COLO668 (cell line): Measurements from ENCODE around the gene FBLIM1.

Experiments used
- DNase-seq: peaks from one replicate; lab custom pipeline; 2025; ENCODE audit not compliant: unreplicated experiment; lab: John Stamatoyannopoulos, UW

The FBLIM1 gene, protein sequence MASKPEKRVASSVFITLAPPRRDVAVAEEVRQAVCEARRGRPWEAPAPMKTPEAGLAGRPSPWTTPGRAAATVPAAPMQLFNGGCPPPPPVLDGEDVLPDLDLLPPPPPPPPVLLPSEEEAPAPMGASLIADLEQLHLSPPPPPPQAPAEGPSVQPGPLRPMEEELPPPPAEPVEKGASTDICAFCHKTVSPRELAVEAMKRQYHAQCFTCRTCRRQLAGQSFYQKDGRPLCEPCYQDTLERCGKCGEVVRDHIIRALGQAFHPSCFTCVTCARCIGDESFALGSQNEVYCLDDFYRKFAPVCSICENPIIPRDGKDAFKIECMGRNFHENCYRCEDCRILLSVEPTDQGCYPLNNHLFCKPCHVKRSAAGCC

DNA sequence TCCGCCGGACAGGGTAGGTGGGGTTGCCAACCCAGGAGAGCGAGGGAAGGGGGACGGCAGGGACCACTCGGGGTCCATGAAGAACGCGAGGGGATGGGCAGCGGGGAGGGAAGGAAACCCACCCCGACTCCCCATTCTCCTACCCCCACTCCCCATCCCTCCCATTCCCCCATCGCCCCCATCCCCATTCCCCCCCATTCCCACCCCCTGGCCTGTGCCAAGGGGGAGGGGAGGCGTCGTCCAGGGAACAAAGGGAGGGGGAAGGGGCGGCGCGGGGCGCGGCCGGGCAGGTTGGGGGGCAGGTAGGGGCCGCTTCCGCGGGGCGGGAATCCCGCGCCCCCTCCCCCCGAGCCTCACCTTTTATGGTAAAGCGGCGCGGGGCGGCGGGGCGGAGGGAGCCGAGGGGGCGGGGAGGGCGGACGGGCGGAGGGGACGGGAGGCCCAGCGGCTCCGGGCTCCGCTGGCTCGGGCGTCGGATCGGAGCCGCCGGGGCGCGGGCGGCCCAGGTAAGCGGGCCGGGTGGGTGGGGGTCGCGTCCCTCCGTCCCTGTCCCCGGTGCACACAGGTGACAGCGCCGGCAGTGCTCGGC, at the start of gene FBLIM1:
Gene FBLIM1, plus strand, starts transcription at position 453 of the 589 bp plus-strand sequence. CDS start 6,189 bp downstream, outside the sequence.
- DNase-seq = no peak

DNA sequence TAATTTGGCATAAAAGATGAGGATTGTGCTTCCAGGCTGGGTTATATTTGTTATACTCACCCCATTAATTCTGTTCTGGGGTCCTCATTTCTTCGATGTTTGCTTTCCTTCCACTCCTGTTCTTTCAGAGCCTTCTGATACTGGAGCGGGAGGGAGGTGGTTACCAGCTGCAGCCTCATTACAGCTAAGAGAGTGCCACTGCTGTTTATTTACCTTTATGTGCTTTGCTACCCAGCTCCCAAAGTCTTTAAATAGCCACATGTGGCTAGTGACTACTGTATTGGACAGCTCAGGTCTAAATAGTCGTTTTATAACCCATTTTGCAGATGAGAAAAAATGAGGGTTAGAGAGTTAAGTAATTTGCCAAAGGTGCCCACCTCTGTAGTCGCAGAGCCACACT, 49.4 kb upstream of the FBLIM1 start:
- DNase-seq = peak; percentile 34

DNA sequence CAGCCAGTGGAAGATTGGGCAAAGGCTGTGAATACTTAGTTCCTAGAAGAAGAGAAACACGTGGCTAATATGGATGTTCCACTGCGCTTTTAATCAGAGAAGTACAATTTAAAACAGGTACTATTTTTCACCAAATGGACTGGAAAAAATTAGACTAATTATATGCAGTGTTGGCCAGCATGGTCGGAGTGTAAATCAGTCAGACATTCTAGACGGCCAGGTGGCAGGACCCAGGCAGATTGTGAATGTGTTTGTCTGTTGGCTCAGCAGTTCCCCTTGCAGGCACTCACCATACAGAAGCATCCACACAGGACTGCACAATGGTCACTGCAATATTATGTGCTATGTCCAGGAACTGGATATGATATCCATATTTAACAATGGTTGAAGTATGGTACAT, 46.4 kb upstream of the FBLIM1 start:
- DNase-seq = peak; percentile 39

DNA sequence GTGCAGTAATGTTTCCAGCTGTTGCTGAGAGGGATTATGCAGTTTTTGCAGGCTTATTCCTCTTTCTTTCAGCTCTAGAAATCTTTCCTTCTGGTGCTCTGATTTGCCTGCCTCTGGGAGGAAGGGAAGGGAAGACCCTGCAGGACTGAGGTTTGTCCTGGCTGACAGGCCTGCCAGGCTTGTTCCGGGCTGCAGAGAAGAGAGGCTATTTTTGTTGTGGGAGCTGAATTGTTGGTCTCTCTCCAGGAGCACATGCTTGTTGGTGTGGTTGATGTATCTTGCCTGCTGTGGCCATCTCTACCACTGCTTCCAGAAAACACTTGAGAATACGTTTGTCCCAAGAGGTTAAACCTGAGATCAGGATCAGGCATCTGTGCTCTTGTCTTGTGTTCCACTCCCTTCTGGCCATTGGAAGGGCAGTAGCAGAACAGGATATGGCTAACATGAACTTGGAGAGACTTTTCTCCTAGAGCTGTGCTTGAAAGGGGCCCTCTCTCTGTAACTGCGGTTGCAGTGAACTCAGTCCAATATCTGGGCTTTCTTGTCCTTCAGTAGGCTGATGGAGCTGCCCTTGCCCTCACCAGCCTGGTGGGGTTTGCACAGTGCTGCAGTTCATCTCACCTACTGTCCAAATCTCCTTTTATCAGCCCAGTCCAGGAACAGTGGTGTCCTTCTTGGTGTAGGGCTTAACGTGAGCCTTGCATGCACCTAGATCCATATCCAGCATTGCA, 44.0 kb upstream of the FBLIM1 start:
- no peak for DNase-seq

DNA sequence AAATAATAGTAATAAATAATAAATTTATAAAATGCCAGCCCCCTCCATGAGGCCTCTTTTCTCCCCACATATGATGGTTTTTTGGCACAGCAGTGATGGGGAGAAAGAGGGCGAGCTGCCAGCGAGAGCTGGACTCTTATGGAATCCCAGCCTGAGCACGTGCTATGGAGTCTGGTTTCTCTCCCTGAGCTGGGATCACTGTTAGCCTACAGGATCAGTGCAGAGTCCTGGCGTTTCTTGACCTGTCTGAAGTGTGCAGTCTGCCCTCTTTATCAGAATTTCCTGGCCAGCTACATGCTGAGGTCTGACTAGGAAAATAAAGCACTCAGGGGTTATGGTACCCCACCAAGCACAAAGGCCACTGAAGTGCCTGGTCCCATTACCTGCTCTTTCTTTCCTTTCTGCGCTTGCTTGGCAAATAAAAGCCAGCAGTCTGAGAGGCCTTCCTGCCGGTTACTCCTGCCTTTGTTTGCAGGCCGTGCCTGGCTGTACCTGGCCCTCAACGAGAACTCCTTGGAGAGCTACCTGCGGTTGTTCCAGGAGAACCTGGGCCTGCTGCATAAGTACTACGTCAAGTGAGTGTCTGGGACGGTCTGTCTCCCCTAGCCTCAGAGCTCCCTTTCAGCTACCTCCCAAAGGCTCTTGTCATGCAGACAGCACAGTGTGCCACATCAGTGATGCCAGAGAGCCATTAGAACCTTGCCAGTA, 41.0 kb upstream of the FBLIM1 start:
- no peak for DNase-seq

DNA sequence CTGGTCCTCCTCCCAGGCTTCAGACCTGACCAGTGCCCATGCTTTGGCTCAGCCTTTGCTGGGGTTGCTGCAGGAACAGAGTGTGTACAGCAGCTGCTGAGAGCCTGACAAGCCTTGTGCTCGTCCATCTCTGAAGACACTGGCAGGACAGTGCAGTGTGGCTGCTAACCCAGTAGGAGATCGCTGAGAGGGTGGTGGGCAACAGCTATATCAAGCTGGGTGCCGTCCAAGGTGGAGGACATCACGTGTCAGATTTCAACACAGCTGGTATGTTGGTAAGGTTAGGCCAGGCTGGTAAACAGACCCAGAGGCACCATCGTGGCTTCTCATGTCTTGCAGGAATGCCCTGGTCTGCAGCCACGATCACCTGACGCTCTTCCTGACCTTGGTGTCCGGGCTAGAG, 40.4 kb upstream of the FBLIM1 start:
- no peak for DNase-seq

DNA sequence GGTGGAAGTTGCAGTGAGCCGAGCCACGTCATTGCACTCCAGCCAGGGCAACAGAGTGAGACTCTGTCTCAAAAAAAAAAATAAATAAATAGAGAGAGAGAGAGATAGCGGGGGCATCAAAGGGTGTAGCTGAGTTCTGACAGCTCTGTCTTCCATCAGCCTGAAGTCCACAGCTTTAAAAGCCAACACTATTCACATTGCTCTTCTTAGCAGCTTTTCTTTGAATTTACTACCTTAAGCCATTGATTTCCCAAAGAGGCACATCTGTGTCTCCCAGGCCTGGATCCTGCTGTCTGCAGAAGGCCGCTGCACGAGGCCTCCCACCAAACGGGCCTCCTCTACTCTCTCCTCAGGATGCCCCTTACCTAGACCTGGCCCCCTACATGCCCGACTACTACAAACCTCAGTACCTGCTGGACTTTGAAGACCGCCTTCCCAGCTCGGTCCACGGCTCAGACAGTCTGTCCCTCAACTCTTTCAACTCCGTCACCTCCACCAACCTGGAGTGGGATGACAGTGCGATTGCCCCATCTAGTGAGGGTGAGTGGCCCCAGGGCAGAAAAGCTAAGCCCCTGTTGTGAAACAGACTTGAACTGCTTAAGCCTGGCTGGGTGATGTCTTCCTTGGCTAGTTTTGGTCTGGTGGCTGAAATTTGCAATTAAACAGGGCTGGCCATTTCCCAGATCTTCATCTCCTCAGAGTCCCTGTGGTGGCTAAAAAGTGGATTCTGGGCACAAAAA, 39.0 kb upstream of the FBLIM1 start:
- DNase-seq = no peak

DNA sequence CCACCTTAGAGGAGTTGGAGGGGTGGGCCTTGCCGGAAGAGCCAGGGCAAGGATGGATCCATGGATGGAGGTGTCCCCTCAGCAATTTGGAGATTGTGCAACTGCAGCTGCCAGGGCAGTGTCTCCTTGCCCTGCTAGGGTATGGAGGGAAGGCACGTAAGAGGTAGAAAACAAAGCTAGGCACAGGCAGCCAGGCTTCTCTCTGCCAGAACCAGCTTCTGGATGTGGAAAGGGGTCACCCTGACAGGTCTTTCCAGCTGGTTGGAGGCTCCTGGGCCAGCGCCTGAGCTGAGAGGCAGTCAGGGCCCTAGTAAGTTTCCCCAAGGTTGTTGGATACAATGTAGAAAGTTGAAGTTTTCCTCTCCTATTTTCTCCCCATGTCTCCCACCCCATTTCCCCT, 37.7 kb upstream of the FBLIM1 start:
- DNase-seq = no peak

DNA sequence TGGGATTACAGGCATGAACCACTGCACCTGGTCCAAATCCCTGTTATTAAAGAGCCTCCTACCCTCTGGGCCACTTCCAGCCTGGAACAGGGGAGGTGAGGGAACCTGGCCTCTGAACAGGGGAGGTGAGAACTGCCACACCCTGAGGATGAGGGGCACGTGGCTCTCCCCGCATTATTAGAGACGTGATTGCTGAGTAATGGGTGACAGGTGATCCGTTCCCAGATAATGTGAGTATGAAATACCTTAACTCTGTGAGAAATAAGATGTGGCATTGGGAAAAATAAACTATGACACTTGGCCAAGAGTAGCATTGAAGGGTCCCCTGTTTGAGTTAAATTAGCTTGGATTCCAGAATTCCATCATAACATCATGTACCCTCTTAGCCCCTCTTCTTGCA, 36.2 kb upstream of the FBLIM1 start:
- no peak for DNase-seq

DNA sequence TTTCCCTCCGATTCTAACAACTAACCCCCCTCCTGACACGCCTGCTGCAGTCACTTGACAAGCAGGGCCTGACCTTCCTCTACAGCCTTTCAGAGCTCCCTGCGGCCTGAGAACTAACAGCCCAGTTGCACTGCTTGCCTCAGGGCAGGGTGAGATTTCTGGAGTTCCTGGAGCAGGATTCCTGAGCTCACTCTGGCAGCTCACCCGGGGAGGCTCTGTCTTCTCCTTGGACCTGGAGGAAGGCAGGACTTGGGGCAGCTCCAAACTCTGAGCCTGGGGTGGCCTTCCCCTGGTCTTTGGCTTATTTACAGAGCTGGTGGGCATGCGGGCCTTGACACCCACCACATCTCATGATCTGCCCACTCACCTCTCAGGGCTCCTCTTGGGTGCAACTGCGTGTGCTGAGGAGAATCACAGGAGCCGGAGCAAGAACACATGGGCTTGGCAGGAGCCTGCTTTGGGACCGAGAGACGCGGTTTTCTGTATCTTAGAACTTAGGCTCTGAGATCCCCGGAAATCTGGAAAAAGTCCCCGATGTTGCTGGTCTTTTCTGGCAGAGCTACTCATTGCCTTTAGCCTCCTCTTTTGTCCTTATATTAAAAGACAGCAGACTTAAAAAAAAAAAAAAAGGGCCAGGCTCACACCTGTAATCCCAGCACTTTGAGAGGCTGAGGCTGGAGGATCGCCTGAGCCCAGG, 35.6 kb upstream of the FBLIM1 start:
- no peak for DNase-seq

DNA sequence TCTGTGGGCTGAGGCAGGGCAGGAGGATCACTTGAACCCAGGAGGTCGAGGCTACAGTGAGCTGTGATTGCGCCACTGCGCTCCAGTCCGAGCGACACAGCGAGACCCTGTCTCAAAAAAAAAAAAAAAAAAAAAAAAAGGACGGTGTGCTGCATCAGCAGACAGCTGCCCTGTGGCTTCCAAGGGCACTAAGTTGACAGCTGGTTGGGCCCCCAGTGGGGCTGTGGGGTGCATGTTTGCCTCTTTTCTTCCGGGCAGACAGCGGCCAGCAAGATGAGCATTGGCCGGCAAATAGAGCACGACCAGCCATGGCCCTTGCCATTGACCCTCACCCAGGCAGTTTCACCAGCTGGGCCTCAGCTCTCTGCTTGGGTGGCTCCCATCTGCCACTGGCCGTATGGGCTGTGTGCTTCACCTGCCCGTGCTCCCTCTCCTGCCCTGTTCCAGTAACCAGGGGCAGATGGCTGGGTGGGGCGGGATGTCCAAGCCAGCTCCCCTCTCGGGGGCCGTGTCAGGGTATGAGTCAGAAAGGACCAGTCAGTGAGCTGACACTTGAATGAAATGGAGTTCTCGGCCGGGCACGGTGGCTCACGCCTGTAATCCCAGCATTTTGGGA, 34.9 kb upstream of the FBLIM1 start:
- DNase-seq = peak; percentile 73

DNA sequence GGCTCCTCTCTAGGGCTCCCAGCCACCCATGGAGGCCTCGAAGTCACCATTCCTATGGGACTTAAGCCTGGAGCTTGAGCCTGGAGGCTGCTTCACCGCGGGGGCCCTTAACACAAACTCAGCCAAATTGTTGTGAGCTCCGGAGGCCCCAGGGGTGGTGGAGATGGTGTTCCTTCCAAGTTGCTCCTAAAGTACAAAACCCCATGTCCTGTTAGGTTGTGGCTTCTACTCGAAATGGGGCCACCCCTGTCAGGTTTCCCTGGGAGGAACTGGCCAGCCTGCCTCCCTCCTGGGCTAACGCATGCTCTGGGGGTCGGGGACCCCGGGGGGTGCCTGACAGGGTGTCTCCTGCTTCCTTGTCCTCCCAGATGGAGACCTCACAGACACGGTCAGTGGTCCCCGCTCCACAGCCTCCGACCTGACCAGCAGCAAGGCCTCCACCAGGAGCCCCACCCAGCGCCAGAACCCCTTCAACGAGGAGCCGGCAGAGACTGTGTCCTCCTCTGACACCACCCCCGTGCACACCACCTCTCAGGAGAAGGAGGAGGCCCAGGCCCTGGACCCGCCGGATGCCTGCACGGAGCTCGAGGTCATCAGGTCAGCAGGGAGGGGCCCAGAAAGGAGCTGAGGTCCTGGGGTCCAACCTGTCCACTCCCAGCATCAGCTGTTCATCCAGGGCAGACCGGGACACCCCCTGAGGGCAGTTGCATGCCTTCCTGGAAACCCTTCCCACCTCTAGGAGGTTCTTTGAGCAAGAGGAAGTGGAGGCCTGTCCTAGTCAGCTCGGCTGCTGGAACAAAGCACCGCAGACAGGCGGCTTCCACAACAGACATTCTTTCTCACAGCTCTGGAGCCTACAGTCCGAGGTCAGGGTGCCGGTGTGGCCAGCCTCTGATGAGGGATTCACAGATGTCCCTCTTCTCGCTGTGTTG, 33.4 kb upstream of the FBLIM1 start:
- DNase-seq = no peak

DNA sequence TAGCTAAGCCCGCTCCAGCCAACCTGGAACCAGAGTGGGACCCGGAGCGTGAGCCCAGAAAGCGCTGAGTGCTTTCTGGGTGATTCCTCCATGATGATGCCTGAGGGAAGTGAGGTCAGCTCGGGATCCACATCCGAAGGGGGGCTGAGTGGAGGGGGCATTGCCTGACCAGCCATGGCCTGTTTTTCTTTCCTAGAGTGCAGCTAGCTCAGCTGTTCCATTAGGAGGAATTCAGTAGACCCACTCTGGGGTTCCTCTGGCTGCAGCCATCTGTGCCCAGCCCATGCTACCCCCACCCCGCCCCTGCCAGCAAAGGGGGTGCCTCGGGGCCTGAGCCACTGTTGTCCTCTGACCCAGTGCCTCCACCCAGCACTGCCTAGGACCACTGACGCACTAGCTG, 32.1 kb upstream of the FBLIM1 start:
- no peak for DNase-seq

DNA sequence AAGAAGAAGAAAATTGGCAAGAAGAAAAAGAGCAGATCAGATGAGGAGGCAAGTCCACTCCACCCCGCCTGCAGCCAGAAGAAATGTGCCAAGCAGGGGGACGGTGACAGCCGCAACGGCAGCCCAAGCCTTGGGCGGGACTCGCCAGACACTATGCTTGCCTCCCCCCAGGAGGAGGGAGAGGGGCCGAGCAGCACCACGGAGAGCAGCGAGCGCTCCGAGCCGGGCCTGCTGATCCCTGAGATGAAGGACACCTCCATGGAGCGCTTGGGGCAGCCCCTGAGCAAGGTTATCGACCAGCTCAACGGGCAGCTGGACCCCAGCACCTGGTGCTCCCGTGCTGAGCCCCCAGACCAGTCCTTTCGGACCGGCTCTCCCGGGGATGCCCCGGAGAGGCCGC, 31.6 kb upstream of the FBLIM1 start:
- no peak for DNase-seq

DNA sequence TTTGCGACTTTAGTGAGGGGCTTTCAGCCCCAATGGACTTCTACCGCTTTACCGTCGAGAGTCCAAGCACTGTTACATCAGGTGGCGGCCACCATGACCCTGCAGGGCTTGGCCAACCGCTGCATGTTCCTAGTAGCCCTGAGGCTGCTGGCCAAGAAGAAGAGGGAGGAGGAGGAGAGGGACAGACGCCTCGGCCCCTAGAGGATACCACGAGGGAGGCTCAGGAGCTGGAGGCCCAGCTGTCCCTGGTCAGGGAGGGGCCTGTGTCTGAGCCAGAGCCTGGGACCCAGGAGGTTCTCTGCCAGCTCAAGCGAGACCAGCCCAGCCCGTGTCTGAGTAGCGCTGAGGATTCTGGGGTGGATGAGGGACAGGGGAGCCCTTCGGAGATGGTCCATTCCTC, 31.2 kb upstream of the FBLIM1 start:
- DNase-seq = no peak

DNA sequence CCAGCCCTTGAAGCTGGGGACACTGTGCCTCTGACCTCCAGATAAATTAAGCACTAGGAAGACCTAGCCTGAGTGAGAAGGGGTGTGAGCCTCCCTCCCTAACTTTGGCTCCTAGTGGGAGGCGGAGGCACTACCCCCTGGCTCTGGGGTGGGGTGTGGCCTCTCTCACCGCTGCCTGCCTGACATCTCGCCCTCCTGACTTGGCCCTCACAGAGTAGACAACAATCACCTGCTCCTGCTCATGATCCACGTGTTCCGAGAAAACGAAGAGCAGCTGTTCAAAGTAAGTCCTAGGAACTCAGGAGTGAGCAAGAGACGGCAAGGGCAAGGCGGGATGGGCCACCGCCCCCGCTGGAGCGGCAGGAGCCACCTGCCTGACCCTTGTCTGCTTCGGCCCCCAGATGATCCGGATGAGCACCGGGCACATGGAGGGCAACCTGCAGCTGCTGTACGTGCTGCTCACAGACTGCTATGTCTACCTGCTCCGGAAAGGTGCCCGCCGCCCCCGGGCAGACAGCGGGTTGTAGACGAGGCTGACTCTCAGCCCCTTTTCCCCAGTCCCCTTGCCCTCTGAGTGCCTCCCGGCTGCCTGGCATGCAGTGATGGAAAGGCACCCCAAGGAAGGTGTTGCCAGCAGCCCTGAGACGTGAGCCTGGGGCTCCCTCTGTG, 30.6 kb upstream of the FBLIM1 start:
- no peak for DNase-seq

DNA sequence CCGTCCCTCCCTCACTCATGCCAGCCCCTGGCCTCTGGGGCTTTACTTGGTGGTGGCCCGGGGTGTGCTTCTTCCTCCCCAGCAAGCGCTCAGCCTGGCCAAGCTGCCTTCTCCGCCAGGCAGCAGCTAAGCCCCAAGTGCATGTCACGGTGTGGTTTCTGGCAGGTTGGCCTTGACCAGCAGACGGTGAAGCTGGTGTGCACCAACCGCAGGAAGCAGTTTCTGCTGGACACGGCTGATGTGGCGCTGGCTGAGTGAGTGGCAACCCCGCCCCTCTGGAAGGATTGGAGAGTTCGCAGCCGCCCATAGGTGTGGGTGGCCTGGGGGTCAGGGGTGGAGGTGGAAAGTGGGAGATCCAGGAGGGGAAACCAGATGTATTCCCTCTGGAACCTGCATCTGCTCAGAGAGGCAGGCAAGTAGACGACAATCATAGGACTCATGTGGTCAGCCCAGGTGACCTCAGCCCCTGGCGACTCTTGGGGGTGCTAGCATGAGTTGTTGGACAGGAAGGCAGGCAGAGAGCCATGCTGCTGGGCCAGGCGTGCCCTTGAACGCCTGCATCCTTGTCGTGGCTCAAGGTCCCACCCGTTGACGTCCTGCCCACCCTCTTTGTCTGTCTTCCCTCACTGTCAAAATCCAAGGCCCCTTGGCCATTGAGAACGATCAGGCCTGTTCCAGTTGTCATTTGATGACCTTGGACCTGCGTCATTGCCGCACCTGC, 29.5 kb upstream of the FBLIM1 start:
- no peak for DNase-seq

DNA sequence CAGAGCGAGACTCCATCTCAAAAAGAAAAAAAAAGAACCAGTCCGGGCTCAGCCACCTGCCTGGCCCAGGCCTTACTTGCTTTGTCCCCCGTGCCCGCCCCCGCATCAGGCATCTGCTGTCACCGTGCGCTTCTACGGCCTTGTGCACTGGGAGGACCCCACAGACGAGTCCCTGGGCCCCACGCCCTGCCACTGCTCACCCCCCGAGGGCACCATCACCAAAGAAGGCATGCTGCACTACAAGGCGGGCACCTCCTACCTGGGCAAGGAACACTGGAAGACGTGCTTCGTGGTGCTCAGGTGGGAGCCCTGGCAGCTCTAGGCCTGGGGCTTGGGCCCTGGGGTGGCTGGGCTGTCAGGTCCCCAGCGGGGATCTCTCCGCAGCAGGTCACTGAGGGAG, 28.2 kb upstream of the FBLIM1 start:
- DNase-seq = no peak
